Measurements from ENCODE around the gene COL23A1. TPM values are rescaled to one million over a fixed set of nuclear protein-coding genes. Genes with fewer than 3 reads are reported as not detected.

COL23A1 gene
- total and polyA plus RNA-seq, 2 experiments from 2014 or later = 4.8 to 8.2 TPM

- TF ChIP-seq REST (IDR thresholded peaks at IDR 0.05; ENCODE audit: unreplicated experiment) (no peak), CTCF (conservative IDR thresholded peaks at IDR 0.05; ENCODE audit: low read depth in 2 of 2) (no peak), ZNF331 (CRISPR knock-in tag; IDR thresholded peaks at IDR 0.05; ENCODE audit: low read depth) (no peak), JUNB (IDR thresholded peaks at IDR 0.05; ENCODE audit: unreplicated experiment) (no peak), EZH2phosphoT487 (IDR thresholded peaks at IDR 0.05; ENCODE audit: unreplicated experiment) (no peak)
Measured at GRCh38 chr5:178228609-178229008, 361.6 kb downstream of the COL23A1 start (continued).

- H3K4me3 ChIP-seq = no peak overlapping the region
- H4K20me1 ChIP-seq (replicated peaks; ENCODE audit: insufficient read depth) = no peaks in the 10 kb centered on the region; the same call in 1 of the 2 replicates
- Mint-ChIP-seq H3K4me3 (no peak overlapping the region), H3K27me3 (ENCODE audit: insufficient read depth, low read depth, poor library complexity) (peaks cover 14% of the 10 kb centered on the region), H3K4me1 (peaks cover 33% of the 10 kb centered on the region), H3K9me3 (no peaks in the 10 kb centered on the region; the same call in 2 of the 3 replicates), H3K36me3 (ENCODE audit: low read depth) (peaks cover 59% of the 10 kb centered on the region), H3K27ac (no peak overlapping the region)
- H3K4me2 ChIP-seq = no peak overlapping the region
- H3F3A ChIP-seq (replicated peaks; ENCODE audit: low read depth) = peaks cover 5% of the 10 kb centered on the region
- peaks cover 13% of the 10 kb centered on the region; the same call in 1 of the 2 replicates for H3K79me2 ChIP-seq (replicated peaks; ENCODE audit: insufficient read depth)
- H3K9me2 ChIP-seq (ENCODE audit: insufficient read depth) = no peaks in the 10 kb centered on the region
- H3K27me3 ChIP-seq (ENCODE audit: insufficient read depth) = no peaks in the 10 kb centered on the region
- H3K4me1 ChIP-seq (ENCODE audit: insufficient read depth) = peaks cover 24% of the 10 kb centered on the region; the same call in 1 of the 2 replicates
- DNase-seq (ENCODE audit: low spot score) = no peak
- H3K27ac ChIP-seq (ENCODE audit: low read depth) = no peak overlapping the region
- no peak overlapping the region for H2AFZ ChIP-seq
- H3K36me3 ChIP-seq (ENCODE audit: insufficient read depth) = peaks cover 9% of the 10 kb centered on the region
- no peak for ATAC-seq
- TF ChIP-seq JUNB (IDR thresholded peaks at IDR 0.05; ENCODE audit: unreplicated experiment) (no peak), REST (IDR thresholded peaks at IDR 0.05; ENCODE audit: unreplicated experiment) (no peak), ETS1 (IDR thresholded peaks at IDR 0.05) (no peak), ZNF462 (CRISPR knock-in tag; IDR thresholded peaks at IDR 0.05) (no peak), ZNF331 (CRISPR knock-in tag; IDR thresholded peaks at IDR 0.05; ENCODE audit: low read depth) (no peak)
Measured at GRCh38 chr5:178227929-178228328, 362.3 kb downstream of the COL23A1 start.

All from GM23338 (cell line).